ENCODE data around the gene GPR21. TPM values are rescaled to one million over a fixed set of nuclear protein-coding genes. Genes with fewer than 3 reads are reported as not detected.

Gene GPR21
- total RNA-seq, 4 donors from 2014 or later, result 4.0 to 11.8 (median 5.7) TPM

DNA sequence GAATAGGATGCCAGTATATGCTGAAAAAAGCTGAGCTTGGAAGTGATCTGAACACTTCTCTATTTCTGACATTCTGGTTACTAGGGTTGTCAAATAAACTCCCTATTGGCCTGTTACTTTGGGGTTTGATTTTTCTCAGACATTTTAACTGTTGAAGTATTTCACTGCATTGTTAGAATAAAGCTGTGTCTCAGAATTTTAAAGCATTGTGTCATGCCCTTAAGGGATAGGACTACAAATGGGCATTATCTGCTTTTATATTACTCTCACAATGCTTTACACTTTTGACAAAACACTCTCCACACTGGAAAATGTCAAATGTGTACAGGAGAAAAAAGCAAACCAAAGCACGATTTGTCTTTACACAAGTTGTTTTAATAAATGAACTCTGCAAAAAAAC lies 16.8 kb upstream of the GPR21 start:
- Histone ChIP-seq H3K27ac (peak overlapping the region; percentile 1 to 64 (median 46)), H3K9me3 (no peaks in the 10 kb centered on the region), H3K36me3 (peaks cover 10 to 17% of the 10 kb centered on the region in 2 donors), H3K27me3 (no peaks in the 10 kb centered on the region), H3K4me1 (peaks cover 31 to 36% of the 10 kb centered on the region in 2 donors), H3K4me3 (replicated peaks in 1 of 3) (no peak overlapping the region)
- intact Hi-C loops (cut with DNase I), result no loop called here
- DNase-seq, result no peak
- no peak for TF ChIP-seq POLR2A (IDR thresholded peaks at IDR 0.05)
- TF ChIP-seq, protein P1, sequence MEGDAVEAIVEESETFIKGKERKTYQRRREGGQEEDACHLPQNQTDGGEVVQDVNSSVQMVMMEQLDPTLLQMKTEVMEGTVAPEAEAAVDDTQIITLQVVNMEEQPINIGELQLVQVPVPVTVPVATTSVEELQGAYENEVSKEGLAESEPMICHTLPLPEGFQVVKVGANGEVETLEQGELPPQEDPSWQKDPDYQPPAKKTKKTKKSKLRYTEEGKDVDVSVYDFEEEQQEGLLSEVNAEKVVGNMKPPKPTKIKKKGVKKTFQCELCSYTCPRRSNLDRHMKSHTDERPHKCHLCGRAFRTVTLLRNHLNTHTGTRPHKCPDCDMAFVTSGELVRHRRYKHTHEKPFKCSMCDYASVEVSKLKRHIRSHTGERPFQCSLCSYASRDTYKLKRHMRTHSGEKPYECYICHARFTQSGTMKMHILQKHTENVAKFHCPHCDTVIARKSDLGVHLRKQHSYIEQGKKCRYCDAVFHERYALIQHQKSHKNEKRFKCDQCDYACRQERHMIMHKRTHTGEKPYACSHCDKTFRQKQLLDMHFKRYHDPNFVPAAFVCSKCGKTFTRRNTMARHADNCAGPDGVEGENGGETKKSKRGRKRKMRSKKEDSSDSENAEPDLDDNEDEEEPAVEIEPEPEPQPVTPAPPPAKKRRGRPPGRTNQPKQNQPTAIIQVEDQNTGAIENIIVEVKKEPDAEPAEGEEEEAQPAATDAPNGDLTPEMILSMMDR (IDR thresholded peaks at IDR 0.05), result no peak
- 63 to 65% methylated on average over 1 of the region's 1 CpG for WGBS, 2 donors

DNA sequence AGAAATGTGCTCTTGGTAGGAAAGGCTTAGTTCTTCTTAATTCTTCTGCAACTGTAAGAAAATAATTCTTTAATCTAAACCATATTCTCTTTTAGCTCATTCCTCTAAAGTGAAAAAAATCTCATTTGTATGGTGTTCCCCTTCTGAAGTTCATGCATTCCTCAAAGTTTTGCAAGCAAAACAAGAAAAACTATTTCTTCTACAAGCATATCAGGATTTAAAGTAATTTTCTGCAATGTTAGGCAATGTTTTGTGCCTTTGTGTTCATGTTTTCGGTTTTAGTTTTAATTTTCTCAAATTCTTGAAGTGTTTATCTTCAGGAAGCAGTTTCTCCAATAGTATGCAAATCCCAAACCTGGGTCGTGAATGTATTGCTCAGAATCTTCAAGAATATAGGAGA lies 12.7 kb upstream of the GPR21 start:
- no peak overlapping the region for H3K4me3 ChIP-seq (replicated peaks in 1 of 3)
- TF ChIP-seq POLR2A (IDR thresholded peaks at IDR 0.05), result no peak
- TF ChIP-seq, protein P1 (IDR thresholded peaks at IDR 0.05), result no peak
- no peak for DNase-seq
- H3K27ac ChIP-seq, result peak overlapping the region; percentile 57 to 64 (median 60)
- WGBS, 2 donors, result 85 to 87% methylated on average over 2 of the region's 2 CpGs
- intact Hi-C loops (cut with DNase I), result no loop called here
- peaks cover 5 to 13% of the 10 kb centered on the region in 2 donors for H3K36me3 ChIP-seq
- H3K9me3 ChIP-seq, result no peaks in the 10 kb centered on the region
- H3K4me1 ChIP-seq, result peaks cover 20 to 26% of the 10 kb centered on the region in 2 donors
- no peaks in the 10 kb centered on the region for H3K27me3 ChIP-seq

DNA sequence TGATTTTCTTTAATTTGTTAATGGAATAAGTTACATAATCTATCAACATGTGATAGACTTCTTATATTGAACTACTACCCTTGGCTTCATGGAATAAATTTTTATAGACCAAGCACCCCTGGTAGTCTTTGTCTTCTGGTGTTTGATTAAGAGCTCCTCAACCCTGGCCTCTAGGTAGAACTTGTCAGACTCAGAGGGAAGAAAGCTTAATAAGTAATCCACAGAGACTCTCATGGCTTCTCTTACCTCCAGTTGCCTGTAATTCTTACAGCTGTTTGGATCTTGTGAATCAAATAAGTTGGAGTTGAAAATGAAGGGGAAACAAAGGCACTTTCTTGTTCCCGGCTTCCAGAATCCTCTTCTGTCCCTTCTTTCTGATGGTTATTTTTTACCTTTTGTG lies 7.0 kb upstream of the GPR21 start:
- intact Hi-C loops (cut with DNase I), result no loop called here
- H3K27me3 ChIP-seq, result no peaks in the 10 kb centered on the region
- H3K27ac ChIP-seq, result no peak overlapping the region
- DNase-seq, result no peak
- H3K36me3 ChIP-seq, result peaks cover 0 to 3% of the 10 kb centered on the region in 2 donors
- TF ChIP-seq, protein P1 (IDR thresholded peaks at IDR 0.05), result no peak
- WGBS, 2 donors, result 98 to 100% methylated on average over 1 of the region's 1 CpG
- no peaks in the 10 kb centered on the region for H3K9me3 ChIP-seq
- H3K4me3 ChIP-seq (replicated peaks in 1 of 3), result no peak overlapping the region
- peaks cover 18 to 21% of the 10 kb centered on the region in 2 donors for H3K4me1 ChIP-seq

DNA sequence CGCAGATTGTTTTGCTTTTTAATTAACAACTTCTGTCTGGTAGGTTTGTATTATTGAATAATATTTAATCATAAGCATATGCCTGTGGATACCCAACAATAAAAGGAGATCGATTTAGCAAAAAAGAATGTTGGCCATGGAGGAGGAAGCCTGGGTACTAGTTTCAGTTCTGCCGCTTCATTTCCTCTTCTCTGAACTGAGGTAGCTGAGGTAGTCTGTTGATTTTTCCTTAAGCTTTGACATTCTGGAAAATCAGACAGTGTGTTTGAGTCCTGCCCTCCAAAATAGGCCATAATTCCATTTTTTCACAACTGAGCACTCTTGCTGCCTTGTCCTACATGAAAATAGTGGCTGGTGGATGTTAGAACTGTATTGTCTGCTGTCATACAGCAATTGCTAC lies 6.0 kb upstream of the GPR21 start:
- no peaks in the 10 kb centered on the region for H3K9me3 ChIP-seq
- no peak for TF ChIP-seq POLR2A (IDR thresholded peaks at IDR 0.05)
- TF ChIP-seq, protein P1 (IDR thresholded peaks at IDR 0.05), result no peak
- WGBS, 2 donors, result 70 to 73% methylated on average over 3 of the region's 3 CpGs
- peak overlapping the region in 1 of 3 donors; percentile 60 for H3K27ac ChIP-seq
- H3K4me1 ChIP-seq, result peaks cover 22 to 32% of the 10 kb centered on the region in 2 donors
- H3K36me3 ChIP-seq, result peaks cover 0 to 3% of the 10 kb centered on the region in 2 donors
- H3K27me3 ChIP-seq, result no peaks in the 10 kb centered on the region
- intact Hi-C loops (cut with DNase I), result no loop called here
- no peak overlapping the region for H3K4me3 ChIP-seq (replicated peaks in 1 of 3)
- no peak for DNase-seq

DNA sequence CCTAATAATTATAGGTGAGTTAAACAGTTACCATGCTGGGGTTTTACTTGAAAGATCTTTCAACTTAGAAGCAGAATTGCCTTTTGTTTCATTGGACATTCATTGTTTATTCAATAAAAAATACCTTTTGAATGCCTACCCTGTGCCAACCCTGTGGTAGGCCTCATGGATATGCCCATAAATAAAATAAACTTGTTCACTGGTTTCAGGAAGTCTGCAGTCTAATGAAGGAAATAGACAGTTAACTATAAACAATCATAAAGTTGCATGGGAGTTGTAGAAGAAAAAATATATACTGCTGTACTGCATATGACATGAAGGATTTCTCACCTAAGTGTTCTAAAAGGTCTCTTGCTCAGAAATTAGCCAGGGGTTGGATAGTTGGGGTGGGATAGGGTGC lies 5.3 kb upstream of the GPR21 start:
- TF ChIP-seq POLR2A (IDR thresholded peaks at IDR 0.05), result no peak
- intact Hi-C loops (cut with DNase I), result no loop called here
- Histone ChIP-seq H3K27ac (peak overlapping the region in 1 of 3 donors; percentile 60), H3K9me3 (no peaks in the 10 kb centered on the region), H3K36me3 (peaks cover 0 to 2% of the 10 kb centered on the region in 2 donors), H3K4me1 (peaks cover 26 to 38% of the 10 kb centered on the region in 2 donors), H3K4me3 (replicated peaks in 1 of 3) (no peak overlapping the region), H3K27me3 (no peaks in the 10 kb centered on the region)
- no peak for DNase-seq

DNA sequence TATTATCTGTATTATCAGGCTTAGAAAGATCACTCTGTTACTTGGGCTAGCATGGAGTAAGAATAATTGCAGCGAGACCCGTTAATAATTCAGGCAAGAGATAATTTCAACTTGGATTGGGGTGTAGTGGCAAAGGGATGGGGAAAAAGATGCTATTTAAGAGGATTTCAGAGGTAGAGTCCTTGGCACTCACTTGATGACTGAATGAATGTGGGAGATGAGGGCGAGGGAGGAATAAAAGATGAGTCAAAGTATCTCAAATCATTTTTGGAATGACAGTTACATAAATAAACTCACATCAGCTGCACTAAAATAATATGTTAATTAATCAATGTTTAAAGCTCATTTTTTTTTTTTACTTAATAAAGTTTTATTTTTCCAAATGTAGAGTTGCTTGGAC lies 4.5 kb upstream of the GPR21 start:
- H3K27ac ChIP-seq, result no peak overlapping the region
- WGBS, 2 donors, result 96 to 97% methylated on average over 3 of the region's 3 CpGs

More for the DNA sequence above, 4.5 kb upstream of the GPR21 start:
- Histone ChIP-seq H3K27me3 (no peaks in the 10 kb centered on the region), H3K36me3 (no peaks in the 10 kb centered on the region), H3K9me3 (no peaks in the 10 kb centered on the region), H3K4me1 (peaks cover 33 to 46% of the 10 kb centered on the region in 2 donors), H3K4me3 (replicated peaks in 1 of 3) (no peak overlapping the region)
- TF ChIP-seq POLR2A (IDR thresholded peaks at IDR 0.05), result no peak
- TF ChIP-seq, protein P1 (IDR thresholded peaks at IDR 0.05), result no peak
- no peak for DNase-seq
- intact Hi-C loops (cut with DNase I), result no loop called here
